Measurements from ENCODE around the gene TCAF1. TPM values are rescaled to one million over a fixed set of nuclear protein-coding genes. Genes with fewer than 3 reads are reported as not detected.
"Not testable (repeated sequence)": the region's sequence is repeated elsewhere in the genome, so short reads cannot be mapped to it uniquely, and the experiment has no call there.

Gene TCAF1
- total RNA-seq, 1 donor from 2014 or later = 90.3 TPM

DNA sequence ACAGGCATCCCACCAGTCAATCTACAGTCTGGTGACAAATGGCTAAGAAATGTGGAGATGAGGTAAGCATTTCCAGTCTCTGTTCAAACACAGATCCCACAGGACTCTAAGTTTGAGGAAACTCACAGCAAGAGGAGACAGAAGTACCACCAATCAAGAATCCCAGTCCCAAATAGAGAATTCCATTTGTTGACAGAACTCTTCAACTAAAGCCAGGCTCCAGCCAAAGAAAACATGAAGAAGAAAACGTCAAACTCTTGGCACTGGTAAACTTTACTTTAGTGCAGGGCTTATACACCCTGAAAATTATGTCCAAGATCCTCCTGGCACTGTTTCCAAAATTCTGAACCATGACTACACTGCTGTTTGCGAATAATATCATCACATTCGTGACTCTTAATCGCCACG is 95.3 kb downstream of the TCAF1 start:
- not testable (repeated sequence) for H3K4me3 ChIP-seq (ENCODE audit: low read length in 3 of 3); H3K4me1 ChIP-seq (ENCODE audit: control insufficient read depth in 3 of 3, insufficient read depth in 3 of 3, low read length in 3 of 3); H3K27ac ChIP-seq (ENCODE audit: low read depth, low read length); H3K27me3 ChIP-seq (ENCODE audit: control insufficient read depth in 3 of 3, insufficient read depth in 3 of 3, low read length in 3 of 3); H3K36me3 ChIP-seq (ENCODE audit: control insufficient read depth in 3 of 3, insufficient read depth in 3 of 3, low read length in 3 of 3); H3K9ac ChIP-seq (ENCODE audit: low read depth in 1 of 3, low read length in 3 of 3); H3K9me3 ChIP-seq (ENCODE audit: control insufficient read depth in 3 of 3, low read length in 3 of 3)

Other genes with a start within 250 kb of the TCAF1 start
- 2.1 TPM for gene CTAGE6, start 144.5 kb downstream of the TCAF1 start, total RNA-seq
- gene OR2F2, start 33.1 kb upstream of the TCAF1 start, total RNA-seq = not detected
- not detected for gene OR2F1, start 52.7 kb upstream of the TCAF1 start, total RNA-seq
- not detected for gene OR6B1, start 98.1 kb upstream of the TCAF1 start, total RNA-seq
- gene OR2A5, start 146.8 kb upstream of the TCAF1 start, total RNA-seq = not detected
- not detected for gene OR2A25, start 167.6 kb upstream of the TCAF1 start, total RNA-seq
- gene OR2A12, start 184.1 kb upstream of the TCAF1 start, total RNA-seq = not detected
- not detected for gene OR2A2, start 207.4 kb upstream of the TCAF1 start, total RNA-seq
- not detected for gene OR2A14, start 221.0 kb upstream of the TCAF1 start, total RNA-seq

All from skeletal muscle tissue (tissue), 4 donors.